G401 (cell line): ENCODE results near the gene NAV2. TPM values are rescaled to one million over a fixed set of nuclear protein-coding genes. Genes with fewer than 3 reads are reported as not detected.

Experiments used
- DNase-seq: peaks from one replicate; pipeline ENCODE4 v3.0.0-alpha.2; 2015; ENCODE audit warnings: low spot score
- in situ Hi-C: cut with HindIII; loops from 2 replicates; pipeline ENCODE4 v1.10.0; 2016; ENCODE audit warnings: low sequenced_read_pairs, mixed read lengths
- total RNA-seq: library from RNA; depleted of rRNA; stranded (reverse); fragments of >200 nt; shearing (Covaris generic); gene quantifications from 2 replicates; pipeline ENCODE4 v1.2.3, GENCODE V29; 2014

Gene NAV2
- total RNA-seq, 1 experiment from 2014 or later: 4.2 TPM

GRCh38 chr11:20042045-20042639 lies 329.5 kb downstream of the NAV2 start:
- no peak for DNase-seq

GRCh38 chr11:20042811-20043341 lies 330.2 kb downstream of the NAV2 start:
- in situ Hi-C loops: no loop called here
- DNase-seq: peak; percentile 81

More at GRCh38 chr11:20042045-20042639, 329.5 kb downstream of the NAV2 start:
- in situ Hi-C loops: no loop called here

- DNase-seq: no peak
- in situ Hi-C loops: no loop called here
These were observed 331.4 kb downstream of the NAV2 start for GRCh38 chr11:20043992-20044391.

GRCh38 chr11:20045098-20045688 lies 332.6 kb downstream of the NAV2 start:
- in situ Hi-C loops: no loop called here
- DNase-seq: peak; percentile 72

- in situ Hi-C loops: no loop called here
- no peak for DNase-seq
These were observed 333.8 kb downstream of the NAV2 start for GRCh38 chr11:20046416-20046815.

GRCh38 chr11:20047006-20047768 lies 334.6 kb downstream of the NAV2 start:
- DNase-seq: no peak
- in situ Hi-C loops: no loop called here

- in situ Hi-C loops: no loop called here
- DNase-seq: no peak
These were observed 335.1 kb downstream of the NAV2 start for GRCh38 chr11:20047769-20048154.

GRCh38 chr11:20048246-20048645 lies 335.6 kb downstream of the NAV2 start:
- in situ Hi-C loops: no loop called here
- no peak for DNase-seq

- DNase-seq: no peak
- in situ Hi-C loops: no loop called here
These were observed 336.1 kb downstream of the NAV2 start for GRCh38 chr11:20048707-20049106.

GRCh38 chr11:20049231-20049630 lies 336.6 kb downstream of the NAV2 start:
- no peak for DNase-seq
- in situ Hi-C loops: no loop called here

GRCh38 chr11:20050048-20050447 lies 337.4 kb downstream of the NAV2 start:
- in situ Hi-C loops: no loop called here
- DNase-seq: no peak

GRCh38 chr11:20050551-20051333 lies 338.1 kb downstream of the NAV2 start:
- in situ Hi-C loops: no loop called here
- no peak for DNase-seq

- in situ Hi-C loops: no loop called here
- DNase-seq: no peak
These were observed 339.1 kb downstream of the NAV2 start for GRCh38 chr11:20051469-20052399.

- DNase-seq: no peak
- in situ Hi-C loops: no loop called here
These were observed 340.9 kb downstream of the NAV2 start for GRCh38 chr11:20053572-20053971.

GRCh38 chr11:20054584-20054983 lies 341.9 kb downstream of the NAV2 start:
- no peak for DNase-seq

GRCh38 chr11:20055312-20055711 lies 342.7 kb downstream of the NAV2 start:
- in situ Hi-C loops: no loop called here
- DNase-seq: peak; percentile 94

More at GRCh38 chr11:20054584-20054983, 341.9 kb downstream of the NAV2 start:
- in situ Hi-C loops: no loop called here

GRCh38 chr11:20056109-20056949 lies 343.7 kb downstream of the NAV2 start:
- in situ Hi-C loops: no loop called here
- DNase-seq: peak; percentile 83
